ENCODE results near the gene ANK3.
A peak's percentile ranks its signal among the peaks of the same experiment; 100 is the strongest.

Gene ANK3

DNA sequence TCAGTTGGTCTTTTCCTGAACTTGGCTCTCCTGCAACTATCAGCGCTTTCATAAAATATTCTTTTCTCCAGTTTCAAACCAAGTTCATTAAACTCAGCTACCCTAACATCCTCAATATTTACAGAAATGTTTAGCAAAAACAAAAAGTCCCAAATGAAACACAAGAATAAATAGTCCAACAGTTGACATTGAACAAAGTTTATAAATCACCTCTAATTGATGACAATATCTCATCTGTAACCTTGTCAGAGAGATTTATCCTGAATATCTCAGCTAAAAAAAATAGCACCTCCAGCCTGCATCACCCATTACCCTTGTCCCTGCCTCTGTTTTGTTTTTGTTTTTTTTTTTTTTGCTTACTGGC lies 76.1 kb downstream of the ANK3 start:
- no peak overlapping the region for H3K4me3 ChIP-seq (ENCODE audit: low read length in 2 of 2)
- H3K4me1 ChIP-seq (ENCODE audit: control insufficient read depth in 2 of 2, insufficient read depth in 2 of 2, low read length in 2 of 2), result peaks cover 0 to 3% of the 10 kb centered on the region in 2 donors
- H3K9me3 ChIP-seq (ENCODE audit: control insufficient read depth in 2 of 2, low read length in 2 of 2), result no peaks in the 10 kb centered on the region
- no peak overlapping the region for H3K9ac ChIP-seq (ENCODE audit: low read depth in 1 of 2, low read length in 2 of 2)
- no peaks in the 10 kb centered on the region for H3K27me3 ChIP-seq (ENCODE audit: control insufficient read depth in 2 of 2, insufficient read depth in 2 of 2, low read length in 2 of 2)
- H3K36me3 ChIP-seq (ENCODE audit: control insufficient read depth in 2 of 2, insufficient read depth in 2 of 2, low read length in 2 of 2), result no peaks in the 10 kb centered on the region
- no peak overlapping the region for H3K27ac ChIP-seq (ENCODE audit: low read depth in 2 of 2, low read length in 2 of 2)

- H3K27ac ChIP-seq (ENCODE audit: low read depth in 2 of 2, low read length in 2 of 2), result no peak overlapping the region
- no peaks in the 10 kb centered on the region for H3K9me3 ChIP-seq (ENCODE audit: control insufficient read depth in 2 of 2, low read length in 2 of 2)
- no peaks in the 10 kb centered on the region for H3K27me3 ChIP-seq (ENCODE audit: control insufficient read depth in 2 of 2, insufficient read depth in 2 of 2, low read length in 2 of 2)
- H3K4me1 ChIP-seq (ENCODE audit: control insufficient read depth in 2 of 2, insufficient read depth in 2 of 2, low read length in 2 of 2), result peaks cover 0 to 3% of the 10 kb centered on the region in 2 donors
- no peak overlapping the region for H3K4me3 ChIP-seq (ENCODE audit: low read length in 2 of 2)
- no peaks in the 10 kb centered on the region for H3K36me3 ChIP-seq (ENCODE audit: control insufficient read depth in 2 of 2, insufficient read depth in 2 of 2, low read length in 2 of 2)
- no peak overlapping the region for H3K9ac ChIP-seq (ENCODE audit: low read depth in 1 of 2, low read length in 2 of 2)
Observed at GRCh38 chr10:60312818-60313588, 76.7 kb downstream of the ANK3 start.

DNA sequence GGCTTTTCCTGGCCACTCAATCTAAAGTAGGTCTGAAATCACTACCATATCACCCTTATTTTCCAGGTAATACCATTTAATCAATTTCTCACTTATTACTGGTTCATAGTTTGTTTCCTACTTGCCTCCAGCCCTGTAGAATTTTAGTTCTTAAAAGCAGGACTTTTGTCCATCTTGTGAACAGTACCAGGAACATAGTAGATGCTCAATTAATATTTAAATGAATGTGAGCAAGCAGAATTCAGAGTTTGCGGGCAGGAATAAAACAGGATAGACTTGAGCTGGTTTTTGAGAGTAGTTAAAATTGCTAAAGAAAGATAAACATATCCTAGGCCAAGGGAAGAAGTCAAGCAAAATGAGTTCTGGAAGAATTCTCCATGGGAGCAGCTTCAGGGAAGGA lies 77.9 kb downstream of the ANK3 start:
- H3K9ac ChIP-seq (ENCODE audit: low read depth in 1 of 2, low read length in 2 of 2), result no peak overlapping the region
- no peaks in the 10 kb centered on the region for H3K36me3 ChIP-seq (ENCODE audit: control insufficient read depth in 2 of 2, insufficient read depth in 2 of 2, low read length in 2 of 2)
- H3K4me3 ChIP-seq (ENCODE audit: low read length in 2 of 2), result no peak overlapping the region
- no peaks in the 10 kb centered on the region for H3K9me3 ChIP-seq (ENCODE audit: control insufficient read depth in 2 of 2, low read length in 2 of 2)
- peaks cover 0 to 3% of the 10 kb centered on the region in 2 donors for H3K4me1 ChIP-seq (ENCODE audit: control insufficient read depth in 2 of 2, insufficient read depth in 2 of 2, low read length in 2 of 2)
- no peaks in the 10 kb centered on the region for H3K27me3 ChIP-seq (ENCODE audit: control insufficient read depth in 2 of 2, insufficient read depth in 2 of 2, low read length in 2 of 2)
- H3K27ac ChIP-seq (ENCODE audit: low read depth in 2 of 2, low read length in 2 of 2), result no peak overlapping the region

GRCh38 chr10:60310740-60311139 lies 78.9 kb downstream of the ANK3 start:
- H3K4me1 ChIP-seq (ENCODE audit: control insufficient read depth in 2 of 2, insufficient read depth in 2 of 2, low read length in 2 of 2), result peaks cover 0 to 3% of the 10 kb centered on the region in 2 donors
- H3K36me3 ChIP-seq (ENCODE audit: control insufficient read depth in 2 of 2, insufficient read depth in 2 of 2, low read length in 2 of 2), result no peaks in the 10 kb centered on the region
- H3K27me3 ChIP-seq (ENCODE audit: control insufficient read depth in 2 of 2, insufficient read depth in 2 of 2, low read length in 2 of 2), result no peaks in the 10 kb centered on the region
- no peak overlapping the region for H3K9ac ChIP-seq (ENCODE audit: low read depth in 1 of 2, low read length in 2 of 2)
- H3K4me3 ChIP-seq (ENCODE audit: low read length in 2 of 2), result no peak overlapping the region
- H3K27ac ChIP-seq (ENCODE audit: low read depth in 2 of 2, low read length in 2 of 2), result no peak overlapping the region
- no peaks in the 10 kb centered on the region for H3K9me3 ChIP-seq (ENCODE audit: control insufficient read depth in 2 of 2, low read length in 2 of 2)

GRCh38 chr10:60309891-60310290 lies 79.8 kb downstream of the ANK3 start:
- Histone ChIP-seq H3K27me3 (ENCODE audit: control insufficient read depth in 2 of 2, insufficient read depth in 2 of 2, low read length in 2 of 2) (no peaks in the 10 kb centered on the region), H3K9ac (ENCODE audit: low read depth in 1 of 2, low read length in 2 of 2) (no peak overlapping the region)

DNA sequence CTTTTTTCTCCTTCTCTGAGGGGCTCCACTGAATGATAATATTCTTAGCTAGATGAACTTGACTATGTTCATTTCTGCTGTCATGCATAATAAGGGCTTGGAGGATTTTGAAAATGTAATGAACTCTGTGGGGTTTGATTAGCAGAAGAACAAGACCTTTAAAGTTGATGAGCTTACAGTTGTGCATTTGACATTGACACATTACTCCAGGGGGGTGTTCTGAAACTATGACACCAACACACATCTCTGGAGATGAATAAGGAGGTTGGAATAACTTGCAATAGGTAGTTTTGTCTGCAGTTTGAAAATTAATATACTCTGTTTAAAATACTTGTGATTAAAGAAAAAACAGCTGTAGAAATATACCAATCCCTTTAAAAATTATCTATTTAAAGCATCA lies 80.3 kb downstream of the ANK3 start:
- Histone ChIP-seq H3K9me3 (ENCODE audit: control insufficient read depth in 2 of 2, low read length in 2 of 2) (no peaks in the 10 kb centered on the region), H3K4me1 (ENCODE audit: control insufficient read depth in 2 of 2, insufficient read depth in 2 of 2, low read length in 2 of 2) (peaks cover 0 to 3% of the 10 kb centered on the region in 2 donors), H3K27me3 (ENCODE audit: control insufficient read depth in 2 of 2, insufficient read depth in 2 of 2, low read length in 2 of 2) (no peaks in the 10 kb centered on the region), H3K27ac (ENCODE audit: low read depth in 2 of 2, low read length in 2 of 2) (no peak overlapping the region), H3K36me3 (ENCODE audit: control insufficient read depth in 2 of 2, insufficient read depth in 2 of 2, low read length in 2 of 2) (no peaks in the 10 kb centered on the region), H3K9ac (ENCODE audit: low read depth in 1 of 2, low read length in 2 of 2) (no peak overlapping the region), H3K4me3 (ENCODE audit: low read length in 2 of 2) (no peak overlapping the region)

More at GRCh38 chr10:60309891-60310290, 79.8 kb downstream of the ANK3 start:
- peaks cover 0 to 3% of the 10 kb centered on the region in 2 donors for H3K4me1 ChIP-seq (ENCODE audit: control insufficient read depth in 2 of 2, insufficient read depth in 2 of 2, low read length in 2 of 2)
- H3K9me3 ChIP-seq (ENCODE audit: control insufficient read depth in 2 of 2, low read length in 2 of 2), result no peaks in the 10 kb centered on the region
- no peaks in the 10 kb centered on the region for H3K36me3 ChIP-seq (ENCODE audit: control insufficient read depth in 2 of 2, insufficient read depth in 2 of 2, low read length in 2 of 2)
- H3K4me3 ChIP-seq (ENCODE audit: low read length in 2 of 2), result no peak overlapping the region
- H3K27ac ChIP-seq (ENCODE audit: low read depth in 2 of 2, low read length in 2 of 2), result no peak overlapping the region

DNA sequence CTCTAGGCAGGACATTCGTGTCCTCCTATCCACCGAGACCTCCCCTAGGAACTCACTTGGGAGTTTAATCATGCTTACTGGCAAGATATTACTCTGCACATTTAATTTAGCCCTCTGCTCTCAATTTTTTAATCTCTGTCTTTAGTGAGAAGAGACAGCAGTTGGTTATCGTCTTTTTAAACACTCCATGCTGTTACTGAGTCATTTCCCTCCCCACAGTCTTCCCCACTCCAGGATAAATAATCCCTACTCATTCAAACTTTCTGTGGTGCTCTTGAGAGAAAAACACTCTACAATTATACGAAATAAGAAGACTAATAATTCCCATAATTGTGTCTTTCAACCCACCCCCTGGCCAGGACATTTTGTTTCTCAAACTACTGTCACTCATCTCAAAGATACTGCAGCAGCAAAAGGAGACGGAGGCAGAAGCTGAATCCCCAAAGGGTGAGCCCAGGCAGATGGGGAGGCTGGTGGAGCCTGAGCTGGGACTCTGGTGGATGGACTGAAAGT lies 84.2 kb downstream of the ANK3 start:
- H3K9ac ChIP-seq (ENCODE audit: low read depth in 1 of 2, low read length in 2 of 2), result no peak overlapping the region
- no peaks in the 10 kb centered on the region for H3K36me3 ChIP-seq (ENCODE audit: control insufficient read depth in 2 of 2, insufficient read depth in 2 of 2, low read length in 2 of 2)
- peak overlapping the region in 1 of 2 donors; percentile 6 for H3K27ac ChIP-seq (ENCODE audit: low read depth in 2 of 2, low read length in 2 of 2)
- no peaks in the 10 kb centered on the region for H3K27me3 ChIP-seq (ENCODE audit: control insufficient read depth in 2 of 2, insufficient read depth in 2 of 2, low read length in 2 of 2)
- H3K4me1 ChIP-seq (ENCODE audit: control insufficient read depth in 2 of 2, insufficient read depth in 2 of 2, low read length in 2 of 2), result no peaks in the 10 kb centered on the region
- H3K9me3 ChIP-seq (ENCODE audit: control insufficient read depth in 2 of 2, low read length in 2 of 2), result no peaks in the 10 kb centered on the region
- H3K4me3 ChIP-seq (ENCODE audit: low read length in 2 of 2), result no peak overlapping the region

- no peak overlapping the region for H3K4me3 ChIP-seq (ENCODE audit: low read length in 2 of 2)
- H3K36me3 ChIP-seq (ENCODE audit: control insufficient read depth in 2 of 2, insufficient read depth in 2 of 2, low read length in 2 of 2), result no peaks in the 10 kb centered on the region
- H3K9ac ChIP-seq (ENCODE audit: low read depth in 1 of 2, low read length in 2 of 2), result no peak overlapping the region
- H3K27ac ChIP-seq (ENCODE audit: low read depth in 2 of 2, low read length in 2 of 2), result peak overlapping the region in 1 of 2 donors; percentile 6
- no peaks in the 10 kb centered on the region for H3K27me3 ChIP-seq (ENCODE audit: control insufficient read depth in 2 of 2, insufficient read depth in 2 of 2, low read length in 2 of 2)
- H3K4me1 ChIP-seq (ENCODE audit: control insufficient read depth in 2 of 2, insufficient read depth in 2 of 2, low read length in 2 of 2), result no peaks in the 10 kb centered on the region
- no peaks in the 10 kb centered on the region for H3K9me3 ChIP-seq (ENCODE audit: control insufficient read depth in 2 of 2, low read length in 2 of 2)
Observed at GRCh38 chr10:60304829-60305379, 84.8 kb downstream of the ANK3 start.

- Histone ChIP-seq H3K27ac (ENCODE audit: low read depth in 2 of 2, low read length in 2 of 2) (no peak overlapping the region), H3K4me1 (ENCODE audit: control insufficient read depth in 2 of 2, insufficient read depth in 2 of 2, low read length in 2 of 2) (no peaks in the 10 kb centered on the region), H3K36me3 (ENCODE audit: control insufficient read depth in 2 of 2, insufficient read depth in 2 of 2, low read length in 2 of 2) (no peaks in the 10 kb centered on the region), H3K9ac (ENCODE audit: low read depth in 1 of 2, low read length in 2 of 2) (no peak overlapping the region), H3K4me3 (ENCODE audit: low read length in 2 of 2) (no peak overlapping the region), H3K27me3 (ENCODE audit: control insufficient read depth in 2 of 2, insufficient read depth in 2 of 2, low read length in 2 of 2) (no peaks in the 10 kb centered on the region), H3K9me3 (ENCODE audit: control insufficient read depth in 2 of 2, low read length in 2 of 2) (no peaks in the 10 kb centered on the region)
Observed at GRCh38 chr10:60303778-60304177, 85.9 kb downstream of the ANK3 start.

GRCh38 chr10:60299961-60300883 lies 89.5 kb downstream of the ANK3 start:
- H3K4me1 ChIP-seq (ENCODE audit: control insufficient read depth in 2 of 2, insufficient read depth in 2 of 2, low read length in 2 of 2), result no peaks in the 10 kb centered on the region
- H3K4me3 ChIP-seq (ENCODE audit: low read length in 2 of 2), result no peak overlapping the region
- no peak overlapping the region for H3K27ac ChIP-seq (ENCODE audit: low read depth in 2 of 2, low read length in 2 of 2)
- no peak overlapping the region for H3K9ac ChIP-seq (ENCODE audit: low read depth in 1 of 2, low read length in 2 of 2)
- no peaks in the 10 kb centered on the region for H3K9me3 ChIP-seq (ENCODE audit: control insufficient read depth in 2 of 2, low read length in 2 of 2)
- no peaks in the 10 kb centered on the region for H3K27me3 ChIP-seq (ENCODE audit: control insufficient read depth in 2 of 2, insufficient read depth in 2 of 2, low read length in 2 of 2)
- H3K36me3 ChIP-seq (ENCODE audit: control insufficient read depth in 2 of 2, insufficient read depth in 2 of 2, low read length in 2 of 2), result no peaks in the 10 kb centered on the region
